Mucosa of stomach (tissue), 1 donor: ENCODE data around the gene NRXN2.

Source experiments
- H3K27me3 ChIP-seq: one replicate; pipeline ENCODE4 v1.7.0; 2013; ENCODE audit warnings: mild to moderate bottlenecking, low read length; ENCODE audit not compliant: control insufficient read depth, insufficient read depth
- H3K36me3 ChIP-seq: one replicate; pipeline ENCODE4 v1.7.0; 2013; ENCODE audit warnings: low read length; ENCODE audit not compliant: control insufficient read depth, insufficient read depth
- H3K4me1 ChIP-seq: one replicate; pipeline ENCODE4 v1.7.0; 2013; ENCODE audit warnings: mild to moderate bottlenecking, low read length; ENCODE audit not compliant: control insufficient read depth, insufficient read depth
- H3K4me3 ChIP-seq: one replicate; pipeline ENCODE4 v1.7.0; 2013; ENCODE audit warnings: low read length
- H3K9ac ChIP-seq: one replicate; pipeline ENCODE4 v1.7.0; 2013; ENCODE audit warnings: mild to moderate bottlenecking, low read length, moderate library complexity
- H3K9me3 ChIP-seq: one replicate; pipeline ENCODE4 v1.7.0; 2013; ENCODE audit warnings: mild to moderate bottlenecking, low read length, moderate library complexity; ENCODE audit not compliant: control insufficient read depth
- donor health status: Pancreatic carcinoma.

The NRXN2 gene

DNA sequence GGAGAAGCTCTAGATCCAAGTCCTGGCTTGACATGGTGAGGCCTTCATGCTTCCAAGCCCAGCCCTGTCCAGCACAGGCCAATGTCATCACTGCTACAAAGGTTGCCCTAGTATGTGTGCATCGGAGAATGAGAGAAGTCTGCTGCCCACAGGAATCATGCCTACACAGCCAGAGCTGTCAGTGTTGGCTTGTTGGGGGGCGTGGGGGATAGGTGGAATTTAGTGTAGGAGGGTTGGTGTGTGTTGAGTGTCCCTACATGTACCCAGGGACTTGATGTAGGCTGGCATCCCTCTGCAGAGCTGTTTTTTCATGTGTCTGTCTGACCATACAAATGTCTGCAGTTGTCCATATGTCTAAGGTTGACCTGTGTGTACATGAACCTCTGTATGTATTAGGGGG, 94.4 kb downstream of the NRXN2 start:
- Histone ChIP-seq H3K4me3 (no peak overlapping the region), H3K4me1 (no peaks in the 10 kb centered on the region), H3K27me3 (peaks cover 15% of the 10 kb centered on the region), H3K9ac (no peak overlapping the region), H3K9me3 (no peaks in the 10 kb centered on the region), H3K36me3 (no peaks in the 10 kb centered on the region)

DNA sequence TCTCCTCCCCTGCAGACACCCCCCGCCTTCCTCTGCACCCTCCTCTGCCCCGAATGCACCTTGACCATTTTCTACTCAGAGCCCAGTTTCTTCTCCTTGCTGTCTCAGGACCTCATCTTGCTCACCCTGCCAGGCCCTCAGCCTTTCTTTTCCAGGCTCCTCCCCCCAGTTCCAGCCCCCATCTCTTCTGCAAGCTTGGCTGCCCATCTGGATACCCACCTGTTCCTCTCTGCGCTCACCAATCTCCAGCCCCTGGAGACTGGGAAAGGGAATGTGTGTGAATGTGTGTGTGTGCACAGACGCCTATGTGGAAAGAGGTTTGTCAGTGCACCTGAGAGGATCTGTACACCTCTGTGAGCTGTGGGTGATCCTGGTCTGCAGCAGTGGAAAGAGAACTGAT, 95.6 kb downstream of the NRXN2 start:
- Histone ChIP-seq H3K36me3 (no peaks in the 10 kb centered on the region), H3K9me3 (no peaks in the 10 kb centered on the region), H3K9ac (no peak overlapping the region), H3K4me3 (no peak overlapping the region), H3K27me3 (peaks cover 15% of the 10 kb centered on the region), H3K4me1 (no peaks in the 10 kb centered on the region)

DNA sequence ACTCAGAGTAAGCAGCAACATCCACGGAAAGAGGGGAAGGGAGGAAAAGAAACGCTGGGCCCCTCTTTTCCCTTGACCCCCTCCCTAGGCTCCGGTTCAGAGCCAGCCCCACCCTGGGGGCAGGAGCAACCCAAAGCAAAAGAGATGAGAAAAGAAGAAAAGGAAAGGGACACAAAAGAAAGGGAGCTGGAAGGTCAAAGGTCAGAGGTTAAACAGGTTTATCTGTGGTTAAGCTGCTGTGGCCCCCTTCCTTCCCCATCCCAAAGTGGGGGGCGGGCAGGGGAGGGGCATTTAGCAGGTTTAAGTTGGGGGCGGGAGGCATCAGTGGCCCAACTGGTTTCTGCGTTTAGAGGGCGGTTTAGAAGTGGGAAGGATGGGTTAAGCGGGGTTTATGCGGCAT, 96.4 kb downstream of the NRXN2 start:
- Histone ChIP-seq H3K36me3 (no peaks in the 10 kb centered on the region), H3K27me3 (peaks cover 15% of the 10 kb centered on the region), H3K4me3 (no peak overlapping the region), H3K9me3 (no peaks in the 10 kb centered on the region), H3K9ac (no peak overlapping the region), H3K4me1 (no peaks in the 10 kb centered on the region)

DNA sequence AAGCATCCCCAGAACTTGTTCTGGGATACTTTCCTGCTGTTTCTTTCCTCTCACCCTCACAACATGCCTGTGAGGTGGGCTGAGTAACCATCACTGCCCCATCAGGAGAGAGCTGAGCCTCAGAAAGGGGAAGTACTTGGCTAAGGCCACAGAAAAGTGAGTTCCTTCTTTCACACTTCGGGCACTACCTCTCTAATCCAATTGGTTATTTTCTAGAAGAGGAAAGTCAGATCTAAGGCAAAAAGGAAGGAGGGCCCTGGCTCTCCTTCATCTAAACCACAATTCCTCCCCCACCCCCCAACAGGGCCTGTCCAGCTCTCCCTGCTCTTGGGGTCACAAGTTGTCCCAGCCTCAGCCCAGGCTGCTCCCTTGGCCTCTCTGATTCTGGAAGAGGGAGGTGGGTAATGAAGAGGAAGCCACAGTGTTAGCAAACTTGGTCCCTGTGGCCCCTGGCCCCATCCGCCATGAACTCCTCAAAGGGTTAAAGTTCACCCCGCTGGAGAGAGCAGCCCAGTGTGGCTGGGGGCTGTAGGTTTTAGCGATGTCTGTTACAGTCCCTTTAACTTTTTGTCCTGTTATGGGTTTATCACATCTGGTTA, 98.0 kb downstream of the NRXN2 start:
- Histone ChIP-seq H3K4me1 (peaks cover 3% of the 10 kb centered on the region), H3K27me3 (peaks cover 7% of the 10 kb centered on the region), H3K36me3 (no peaks in the 10 kb centered on the region), H3K9me3 (no peaks in the 10 kb centered on the region), H3K9ac (no peak overlapping the region), H3K4me3 (no peak overlapping the region)

DNA sequence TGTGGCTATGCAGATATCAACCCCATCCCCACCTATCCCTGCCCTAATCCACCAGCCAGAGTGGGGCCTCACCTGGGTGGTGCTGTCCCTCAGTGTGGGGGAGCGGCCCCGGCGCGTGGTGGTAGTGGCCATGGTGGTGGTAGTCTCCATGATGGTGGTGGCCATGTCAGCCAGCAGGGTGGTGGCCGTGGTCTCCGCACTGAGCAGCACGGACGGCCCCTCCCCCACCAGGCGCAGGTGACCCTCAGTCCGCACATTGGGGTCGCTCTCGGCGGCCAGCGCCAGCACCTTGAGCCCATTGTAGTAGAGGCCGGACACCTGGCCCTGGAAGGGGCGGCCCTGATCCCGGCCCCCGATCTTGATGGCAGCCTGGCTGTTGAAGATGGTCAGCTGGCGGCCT, 100.3 kb downstream of the NRXN2 start:
- Histone ChIP-seq H3K27me3 (no peaks in the 10 kb centered on the region), H3K4me3 (no peak overlapping the region), H3K36me3 (no peaks in the 10 kb centered on the region), H3K4me1 (peaks cover 5% of the 10 kb centered on the region), H3K9ac (no peak overlapping the region), H3K9me3 (no peaks in the 10 kb centered on the region)

DNA sequence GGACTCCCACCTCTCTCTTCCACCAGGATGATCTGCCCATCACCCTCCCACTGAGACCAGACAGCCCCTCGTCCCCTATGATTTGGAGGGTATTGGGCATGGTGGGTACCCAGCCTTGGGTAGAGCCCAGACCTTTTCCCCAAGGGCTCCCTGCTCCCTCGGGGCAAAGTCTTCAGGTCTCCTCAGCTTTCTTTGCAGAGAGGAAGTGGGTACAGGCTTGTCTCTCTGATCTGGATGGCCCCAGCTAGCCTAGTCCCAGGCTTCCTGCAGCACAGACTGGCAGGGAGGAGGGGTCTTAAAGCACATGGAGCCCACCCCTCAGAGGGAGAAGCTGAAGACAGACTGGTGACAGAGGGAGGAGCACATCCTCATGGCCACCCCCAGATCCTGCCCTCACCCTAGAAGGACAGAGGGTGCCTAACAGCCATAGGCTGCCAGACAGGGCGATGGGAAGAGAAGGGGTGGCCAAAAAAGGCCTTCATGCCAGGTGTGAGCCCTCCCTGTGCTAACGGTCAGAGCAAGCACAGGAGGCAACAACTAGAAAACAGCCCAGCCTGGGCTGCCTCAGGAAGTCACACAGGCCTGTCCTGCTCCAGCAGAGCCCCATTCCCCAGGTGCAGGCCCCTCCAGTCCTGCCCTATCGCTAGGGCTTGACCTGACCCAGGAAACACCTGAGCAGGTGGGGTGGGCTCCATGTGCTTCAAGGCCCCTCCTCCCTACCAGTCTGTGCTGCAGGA, 101.5 kb downstream of the NRXN2 start:
- Histone ChIP-seq H3K4me1 (peaks cover 5% of the 10 kb centered on the region), H3K36me3 (no peaks in the 10 kb centered on the region), H3K4me3 (no peak overlapping the region), H3K27me3 (no peaks in the 10 kb centered on the region), H3K9ac (no peak overlapping the region), H3K9me3 (no peaks in the 10 kb centered on the region)

DNA sequence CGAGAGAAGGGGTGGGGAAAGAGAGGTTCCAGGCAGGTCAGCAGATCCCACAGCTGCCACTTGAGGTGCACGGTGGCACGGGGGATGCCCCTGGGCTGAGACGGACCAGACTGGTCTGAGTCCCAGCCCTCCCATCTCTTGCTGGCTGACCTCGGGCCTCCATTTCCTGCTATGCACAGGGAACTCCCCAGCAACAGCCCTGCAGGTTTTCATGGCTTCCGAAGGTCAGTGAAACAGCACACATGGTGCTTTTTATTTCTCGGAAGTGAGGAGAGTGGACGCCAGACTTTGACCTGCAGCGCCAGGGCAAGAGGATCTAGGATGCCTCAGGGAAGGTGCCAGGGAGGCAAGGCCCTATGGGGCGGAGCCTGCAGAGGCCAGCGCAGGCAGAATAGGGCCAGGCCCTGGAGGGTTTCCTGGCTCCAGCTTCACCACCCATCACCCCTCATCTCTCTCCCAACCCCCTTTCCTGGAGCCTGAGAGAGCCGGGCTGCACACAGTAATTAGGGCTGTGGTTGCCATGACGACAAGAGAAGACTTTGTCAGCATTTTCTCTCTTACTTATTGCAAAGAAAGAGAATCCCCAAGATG, 102.5 kb downstream of the NRXN2 start:
- Histone ChIP-seq H3K9ac (no peak overlapping the region), H3K4me3 (no peak overlapping the region), H3K27me3 (no peaks in the 10 kb centered on the region)

DNA sequence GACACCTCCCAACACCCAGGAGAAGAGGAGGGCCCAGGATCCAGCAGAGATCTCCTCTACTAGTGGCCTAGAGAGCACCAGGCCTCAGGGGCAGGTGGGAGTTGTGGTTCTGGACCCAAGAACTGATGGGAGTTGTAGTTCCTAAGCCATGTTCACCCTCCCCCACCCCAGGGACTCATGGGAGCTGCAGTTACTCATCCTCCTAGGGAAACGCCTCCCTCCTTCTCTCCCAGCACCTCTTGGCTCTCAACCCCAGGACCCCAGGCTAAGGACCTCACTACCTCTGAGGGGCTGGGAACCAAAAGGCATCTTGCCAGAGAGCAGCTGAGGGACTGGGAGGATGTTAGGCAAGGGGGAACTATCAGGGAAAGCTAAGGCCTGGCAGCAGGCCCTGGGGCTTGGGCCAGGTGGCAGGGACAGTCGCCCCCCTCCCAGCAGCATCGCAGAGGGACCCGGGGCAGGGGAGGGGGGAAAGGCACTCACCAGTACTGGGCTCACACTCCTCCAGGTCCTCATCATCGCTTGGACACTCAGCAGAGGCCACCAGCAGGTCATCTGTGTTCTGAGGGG, 103.1 kb downstream of the NRXN2 start:
- no peaks in the 10 kb centered on the region for H3K9me3 ChIP-seq
- H3K4me1 ChIP-seq = peaks cover 5% of the 10 kb centered on the region
- H3K9ac ChIP-seq = no peak overlapping the region
- H3K27me3 ChIP-seq = no peaks in the 10 kb centered on the region
- no peak overlapping the region for H3K4me3 ChIP-seq
- no peaks in the 10 kb centered on the region for H3K36me3 ChIP-seq

More for the DNA sequence above, 102.5 kb downstream of the NRXN2 start:
- H3K4me1 ChIP-seq = peaks cover 5% of the 10 kb centered on the region
- no peaks in the 10 kb centered on the region for H3K9me3 ChIP-seq
- no peaks in the 10 kb centered on the region for H3K36me3 ChIP-seq

DNA sequence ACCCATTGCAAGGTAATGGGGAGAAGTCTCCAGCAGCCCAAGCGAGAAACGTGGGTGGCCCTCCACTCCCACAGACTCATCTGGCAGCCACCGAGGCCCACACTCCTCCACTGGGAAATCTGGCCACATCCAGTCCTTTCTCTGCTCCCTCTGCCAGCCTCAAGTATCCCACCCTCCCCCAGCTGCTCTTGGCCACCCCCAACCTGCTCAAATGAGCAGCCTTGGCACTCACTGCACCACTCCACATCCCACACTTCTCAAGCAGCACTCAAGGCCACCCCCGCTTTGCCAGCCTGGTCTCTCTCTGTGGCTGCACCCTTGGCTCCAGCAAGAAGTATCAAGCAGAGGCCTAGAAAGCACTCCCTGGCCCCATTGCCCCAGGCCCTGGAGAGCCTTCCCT, 103.8 kb downstream of the NRXN2 start:
- H3K9me3 ChIP-seq = no peaks in the 10 kb centered on the region
- H3K27me3 ChIP-seq = no peaks in the 10 kb centered on the region
- no peak overlapping the region for H3K4me3 ChIP-seq
- no peak overlapping the region for H3K9ac ChIP-seq
- peaks cover 5% of the 10 kb centered on the region for H3K4me1 ChIP-seq
- no peaks in the 10 kb centered on the region for H3K36me3 ChIP-seq

DNA sequence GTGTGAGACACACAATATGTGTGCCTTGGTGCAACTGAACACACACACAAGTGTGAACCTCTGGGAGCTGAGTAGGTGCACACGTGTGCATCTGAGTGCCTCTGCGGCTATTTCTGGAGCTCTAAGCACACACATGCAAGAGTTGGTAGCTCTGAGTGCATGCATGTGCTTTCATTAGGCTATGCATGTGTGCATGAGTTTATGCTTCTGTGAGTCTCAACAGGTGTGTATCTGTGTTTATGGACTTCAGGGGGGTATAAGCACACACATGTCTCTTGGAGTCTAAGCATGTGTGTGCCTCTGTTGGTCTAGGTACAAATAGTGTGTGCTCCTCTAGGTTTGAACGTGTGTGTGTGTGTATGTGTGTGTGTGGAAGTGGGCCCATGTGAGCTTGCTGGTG, 106.2 kb downstream of the NRXN2 start:
- Histone ChIP-seq H3K27me3 (no peaks in the 10 kb centered on the region), H3K36me3 (no peaks in the 10 kb centered on the region), H3K4me3 (no peak overlapping the region), H3K9ac (no peak overlapping the region), H3K9me3 (no peaks in the 10 kb centered on the region), H3K4me1 (peaks cover 5% of the 10 kb centered on the region)

DNA sequence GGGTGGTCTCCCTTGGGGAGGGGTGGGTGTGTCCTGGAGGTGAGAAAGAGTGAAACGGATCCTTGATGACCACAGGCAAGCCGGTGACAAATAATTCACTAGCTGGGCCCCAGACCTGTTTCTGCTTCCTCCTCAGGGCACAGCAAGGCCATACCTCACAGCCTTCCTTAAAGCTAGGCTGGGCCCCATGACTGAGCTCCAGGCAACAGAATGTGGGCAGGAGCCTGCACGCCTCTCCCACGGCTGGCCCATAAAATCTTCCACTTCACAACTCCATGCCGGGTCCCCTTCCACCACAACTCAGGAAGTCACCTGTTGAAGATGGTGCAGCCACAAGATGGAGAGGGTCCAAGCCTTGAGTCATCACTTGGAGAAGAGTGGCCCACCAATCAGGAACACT, 108.1 kb downstream of the NRXN2 start:
- Histone ChIP-seq H3K4me3 (no peak overlapping the region), H3K9ac (no peak overlapping the region)

DNA sequence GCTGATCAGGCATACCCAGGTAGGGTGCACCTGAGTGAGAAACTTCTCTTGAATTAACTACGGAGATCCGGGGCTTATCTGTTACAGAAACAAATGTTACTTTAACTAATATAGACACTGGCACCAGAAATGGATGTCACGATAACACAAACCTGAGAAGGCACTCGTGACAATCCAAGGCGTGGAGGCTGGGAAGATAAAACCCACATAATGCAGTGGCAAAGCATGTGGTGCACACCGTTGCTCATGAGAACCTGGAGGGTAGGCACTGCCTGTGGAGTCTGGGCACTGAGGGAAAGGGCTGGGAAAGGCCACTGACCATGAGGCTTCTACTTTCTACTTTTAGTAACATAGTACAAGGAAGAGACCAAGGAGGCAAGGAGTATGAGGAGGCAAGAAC, 109.3 kb downstream of the NRXN2 start:
- Histone ChIP-seq H3K4me1 (no peaks in the 10 kb centered on the region), H3K27me3 (peaks cover 3% of the 10 kb centered on the region), H3K9ac (no peak overlapping the region), H3K9me3 (no peaks in the 10 kb centered on the region), H3K4me3 (no peak overlapping the region), H3K36me3 (no peaks in the 10 kb centered on the region)

More for the DNA sequence above, 108.1 kb downstream of the NRXN2 start:
- H3K9me3 ChIP-seq = no peaks in the 10 kb centered on the region
- no peaks in the 10 kb centered on the region for H3K27me3 ChIP-seq
- peaks cover 1% of the 10 kb centered on the region for H3K4me1 ChIP-seq
- no peaks in the 10 kb centered on the region for H3K36me3 ChIP-seq
